Activated T-helper 9 cell treated with anti-CD3 and anti-CD28 coated beads, Interleukin-2, amount 50 U/mL, for 16 hours (primary cell): ENCODE data around the gene ADIRF.
"Not testable (repeated sequence)": the region's sequence is repeated elsewhere in the genome, so short reads cannot be mapped to it uniquely, and the experiment has no call there.

Experiments
- DNase-seq: peaks from one replicate; pipeline ENCODE4 v3.0.0-alpha.2; 2020; ENCODE audit warnings: low read depth

ADIRF gene

DNA sequence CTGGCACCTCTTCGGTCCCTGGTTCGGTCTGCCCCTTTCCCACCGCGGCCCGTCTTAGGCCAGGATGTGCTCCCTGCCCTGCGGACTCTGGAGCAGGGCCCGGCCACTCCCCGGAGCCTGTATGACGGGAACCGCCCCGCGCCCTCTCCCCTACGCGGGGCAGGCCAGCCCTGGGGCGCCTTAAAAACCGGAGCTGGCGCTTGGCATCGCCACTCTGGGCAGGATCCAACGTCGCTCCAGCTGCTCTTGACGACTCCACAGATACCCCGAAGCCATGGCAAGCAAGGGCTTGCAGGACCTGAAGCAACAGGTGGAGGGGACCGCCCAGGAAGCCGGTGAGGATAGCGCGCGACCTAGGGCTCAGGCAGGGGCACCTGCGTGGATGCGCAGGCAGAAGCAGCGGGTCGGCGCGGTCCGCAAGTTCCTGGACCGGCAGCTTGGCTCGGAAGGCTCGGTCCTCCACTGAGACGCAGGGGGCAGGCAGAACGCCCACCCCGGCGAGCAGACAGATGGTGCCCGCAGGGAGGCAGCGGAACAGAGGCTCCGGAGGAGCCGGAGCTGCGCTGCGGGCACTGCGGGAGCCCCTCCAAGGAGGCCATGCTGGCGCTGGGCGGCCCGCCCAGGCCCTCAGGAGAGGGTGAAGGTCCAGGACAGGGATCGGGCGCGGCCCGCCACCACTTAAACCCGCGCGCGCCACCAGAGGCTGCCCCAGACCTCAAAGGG lies at the start of gene ADIRF:
Gene ADIRF, plus strand, starts transcription at position 212 of the 723 bp plus-strand sequence. Its CDS starts 63 bp downstream, at position 275.
- no peak for DNase-seq

DNA sequence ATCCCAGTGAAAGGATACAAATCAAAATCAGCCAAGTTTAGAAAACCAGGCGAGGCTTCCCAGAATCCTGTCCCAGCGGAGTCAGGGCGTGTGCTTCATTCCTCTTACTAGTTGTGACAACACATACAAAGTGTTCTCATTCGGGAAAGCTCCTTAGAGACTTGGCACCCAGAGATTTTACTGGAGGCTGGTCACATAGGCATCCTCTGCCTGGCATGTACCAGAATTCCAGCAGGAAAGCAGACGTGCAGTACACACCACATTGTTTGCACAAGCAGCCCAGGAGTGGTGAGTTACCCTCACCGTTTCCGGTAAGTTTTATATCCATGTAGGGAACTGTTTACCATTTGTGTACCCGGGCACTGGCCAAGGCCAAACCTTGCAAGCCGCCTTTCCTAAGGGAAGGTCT lies 45.7 kb upstream of the ADIRF start:
- no peak for DNase-seq

DNA sequence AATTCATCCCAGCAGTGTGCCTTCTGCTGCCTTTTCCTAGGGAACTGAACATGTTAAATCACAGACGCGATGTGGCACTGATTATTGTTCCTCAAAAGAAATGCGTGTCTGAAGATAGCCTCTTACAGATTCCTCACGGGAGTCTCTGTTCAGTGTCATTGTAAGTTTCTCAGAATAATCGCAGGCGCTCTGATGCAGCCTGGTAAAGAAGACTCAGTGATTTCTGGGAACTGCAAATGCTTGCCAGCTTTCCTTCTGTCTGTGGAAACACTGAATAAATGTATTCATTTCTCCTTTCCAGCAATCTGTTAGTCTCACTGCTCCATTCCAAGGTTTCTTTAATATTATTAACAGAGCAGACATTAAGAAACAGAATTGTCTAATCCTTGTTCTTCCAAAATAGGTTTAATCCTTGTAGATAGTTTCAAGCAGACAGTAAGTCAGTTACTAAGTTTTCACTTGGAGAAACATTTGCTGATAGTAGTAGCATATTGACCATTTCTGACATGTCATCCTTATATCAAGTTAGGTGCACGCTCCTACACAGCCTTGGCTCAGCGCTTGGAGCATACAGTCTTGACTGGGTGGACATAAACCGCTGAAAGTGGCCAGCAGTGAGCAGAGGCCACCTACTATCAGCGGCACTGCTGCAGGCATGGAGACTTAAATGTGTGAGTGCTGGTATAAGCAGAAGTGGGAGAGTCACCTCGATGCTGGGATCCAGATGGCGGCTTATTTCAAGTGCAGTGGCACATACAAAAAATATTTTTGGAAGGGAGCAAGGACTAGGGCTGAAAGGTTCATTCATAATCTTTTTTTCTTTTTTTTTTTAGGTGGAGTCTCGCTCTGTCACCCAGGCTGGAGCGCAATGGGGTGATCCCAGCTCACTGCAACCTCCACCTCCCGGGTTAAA lies 38.6 kb upstream of the ADIRF start:
- DNase-seq, result no peak

DNA sequence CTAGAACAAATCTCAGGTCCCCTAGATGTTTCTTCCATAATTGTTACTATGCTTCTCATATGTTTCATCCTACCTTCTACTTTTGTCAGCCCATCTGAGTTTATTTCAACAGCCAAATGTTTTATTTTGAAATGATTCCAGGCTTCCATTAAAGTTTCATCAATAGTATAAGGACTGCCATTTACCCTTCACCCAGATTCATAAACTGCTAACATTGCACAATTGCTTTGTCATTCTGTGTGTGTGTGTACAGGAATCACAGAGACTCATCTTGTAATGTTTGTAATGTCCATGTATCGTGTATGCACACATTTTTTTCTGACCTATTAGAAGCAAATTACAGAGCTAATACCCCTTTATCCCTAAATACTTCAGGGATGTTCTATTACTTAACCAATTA lies 36.4 kb upstream of the ADIRF start:
- DNase-seq, result no peak

DNA sequence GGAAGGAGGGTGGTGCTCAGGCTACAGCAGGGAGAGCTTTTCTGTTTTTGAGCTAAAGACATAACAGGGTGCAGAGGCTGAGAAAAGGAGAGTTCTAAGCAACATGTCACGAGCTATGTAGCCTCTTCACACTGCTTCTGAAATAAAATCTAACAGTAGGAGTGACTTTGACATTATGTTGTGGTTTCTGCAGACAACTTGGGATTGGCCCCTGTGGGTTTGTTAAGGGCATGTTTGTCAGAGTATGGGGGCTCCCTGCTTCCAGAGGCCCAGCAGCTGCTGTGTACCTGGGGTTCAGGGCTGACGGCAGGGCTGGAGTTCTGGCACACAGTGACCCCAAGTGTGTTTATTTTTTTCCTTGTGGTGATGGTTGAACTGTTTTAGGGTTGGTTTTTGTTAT lies 35.6 kb upstream of the ADIRF start:
- no peak for DNase-seq

DNA sequence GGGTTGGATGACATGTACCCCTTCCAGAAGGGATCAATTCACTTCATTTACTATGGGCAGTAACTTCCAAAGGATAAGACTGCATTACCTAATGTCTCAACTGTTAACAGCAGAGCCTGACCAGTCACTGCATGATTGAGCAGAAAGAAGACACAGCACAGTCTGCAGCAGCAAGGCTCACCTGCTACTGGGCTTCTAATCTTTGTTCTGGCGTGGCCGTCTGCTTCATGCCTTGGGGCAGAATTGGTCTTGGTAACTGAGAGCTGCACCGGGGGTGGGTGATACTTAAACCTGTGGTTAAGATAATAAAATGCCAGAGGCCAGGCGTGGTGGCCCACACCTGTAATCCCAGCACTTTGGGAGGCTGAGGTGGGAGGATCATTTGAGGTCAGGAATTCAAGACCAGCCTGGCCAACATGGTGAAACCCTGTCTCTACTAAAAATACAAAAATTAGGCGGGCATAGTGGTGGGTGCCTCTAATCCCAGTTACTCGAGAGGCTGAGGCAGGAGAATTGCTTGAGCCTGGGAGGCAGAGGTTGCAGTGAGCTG lies 34.0 kb upstream of the ADIRF start:
- DNase-seq, result not testable (repeated sequence)

DNA sequence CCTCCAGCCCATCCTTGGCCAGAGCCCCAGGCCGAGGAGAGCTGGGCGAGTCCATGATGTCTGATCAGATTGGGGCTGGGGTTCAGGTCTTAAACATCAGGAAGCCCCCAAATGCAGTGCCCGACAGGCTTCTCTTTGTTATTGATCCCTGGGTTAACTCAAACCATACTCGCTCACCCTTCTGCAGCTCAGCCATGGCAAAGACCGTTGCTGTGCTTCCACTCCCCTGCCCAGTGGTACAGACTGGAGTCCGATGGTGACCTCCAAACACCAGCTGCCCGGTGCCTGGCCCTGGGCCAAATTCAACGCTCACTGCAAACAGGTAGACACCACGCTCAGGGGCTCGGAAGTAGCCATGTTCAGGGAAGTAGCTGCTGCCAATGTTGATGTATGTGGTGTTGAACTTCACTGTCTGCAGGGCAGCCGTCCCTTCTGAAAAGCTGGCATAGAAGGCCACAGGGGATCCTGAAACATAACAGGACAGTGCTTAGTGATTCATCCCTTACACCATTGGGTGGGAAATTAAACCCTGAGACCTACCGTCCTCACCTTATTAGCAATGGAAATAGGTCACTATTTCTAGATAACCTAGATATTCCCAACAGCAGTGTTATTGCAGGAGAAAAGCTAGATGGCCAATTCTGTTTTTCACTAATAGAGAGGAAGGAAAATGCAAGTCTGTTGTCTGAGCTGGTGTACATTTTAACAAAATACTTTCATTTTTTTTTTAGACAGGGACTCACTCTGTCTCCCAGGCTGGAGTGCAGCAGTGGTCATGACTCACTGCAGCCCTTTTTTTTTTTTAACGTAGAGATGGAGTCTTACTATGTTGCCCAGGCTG lies 31.4 kb upstream of the ADIRF start:
- no peak for DNase-seq

DNA sequence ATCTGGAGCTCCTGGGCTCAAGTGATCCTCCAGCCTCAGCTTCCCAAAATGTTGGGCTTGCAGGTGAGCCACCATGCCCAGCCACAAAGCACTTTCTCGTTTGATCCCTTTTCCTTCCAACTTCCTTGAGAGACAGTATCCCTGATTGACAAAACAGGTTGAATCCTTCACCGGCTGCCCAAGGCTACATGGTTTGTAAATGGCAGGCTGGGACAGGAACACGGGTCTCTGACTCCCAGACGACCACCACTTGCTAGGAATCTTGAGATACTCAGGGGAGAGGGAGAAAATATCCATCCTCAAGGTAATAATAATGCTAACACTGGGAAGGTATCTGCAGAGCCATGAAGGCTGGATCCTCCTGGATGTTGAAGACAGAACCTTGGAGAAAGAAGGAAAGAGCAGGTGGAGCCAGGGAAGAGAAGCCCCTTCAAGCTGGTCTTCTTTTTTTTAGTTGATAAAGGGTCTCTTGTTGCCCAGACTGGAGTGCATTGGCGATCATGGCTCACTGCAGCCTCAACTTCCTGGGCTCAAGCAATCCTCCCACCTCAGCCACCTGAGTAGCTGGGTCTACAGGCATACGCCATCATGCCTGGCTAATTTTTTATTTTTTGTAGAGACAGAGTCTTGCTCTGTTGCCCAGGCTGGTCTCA lies 30.7 kb upstream of the ADIRF start:
- DNase-seq, result no peak

DNA sequence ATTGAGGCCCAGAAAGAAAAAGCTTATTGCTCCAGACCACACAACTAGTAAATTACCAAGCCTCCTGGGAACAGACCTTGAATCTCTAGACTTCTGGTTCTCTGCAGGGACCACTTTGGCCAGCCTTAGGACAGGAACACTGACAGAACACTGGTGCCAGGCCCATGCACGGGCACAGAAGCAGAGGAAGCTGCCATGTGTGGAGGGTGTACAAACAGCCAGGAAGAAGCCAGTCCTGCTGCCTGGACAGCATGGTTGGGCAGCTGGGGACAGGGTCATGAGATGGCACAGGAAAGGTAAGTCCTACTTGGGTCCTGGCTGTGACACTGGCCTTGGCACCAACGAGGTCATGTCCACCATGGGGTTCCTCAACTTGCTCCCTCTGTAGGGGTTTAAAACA lies 30.0 kb upstream of the ADIRF start:
- no peak for DNase-seq

DNA sequence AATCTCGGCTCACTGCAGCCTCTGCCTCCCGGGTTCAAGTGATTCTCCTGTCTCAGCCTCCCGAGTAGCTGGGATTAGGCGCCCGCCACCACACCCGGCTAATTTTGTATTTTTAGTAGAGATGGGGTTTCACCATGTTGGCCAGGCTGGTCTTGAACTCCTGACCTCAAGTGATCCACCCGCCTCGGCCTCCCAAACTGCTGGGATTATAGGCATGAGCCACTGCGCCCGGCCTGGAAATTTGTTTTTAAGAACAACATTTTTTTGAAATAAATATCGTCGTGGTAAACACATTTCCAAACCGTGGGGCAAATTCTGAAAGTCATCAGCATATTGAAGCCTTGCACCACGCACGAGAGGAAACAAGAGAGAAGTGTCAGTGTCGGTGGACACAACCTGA lies 28.2 kb upstream of the ADIRF start:
- DNase-seq, result not testable (repeated sequence)

DNA sequence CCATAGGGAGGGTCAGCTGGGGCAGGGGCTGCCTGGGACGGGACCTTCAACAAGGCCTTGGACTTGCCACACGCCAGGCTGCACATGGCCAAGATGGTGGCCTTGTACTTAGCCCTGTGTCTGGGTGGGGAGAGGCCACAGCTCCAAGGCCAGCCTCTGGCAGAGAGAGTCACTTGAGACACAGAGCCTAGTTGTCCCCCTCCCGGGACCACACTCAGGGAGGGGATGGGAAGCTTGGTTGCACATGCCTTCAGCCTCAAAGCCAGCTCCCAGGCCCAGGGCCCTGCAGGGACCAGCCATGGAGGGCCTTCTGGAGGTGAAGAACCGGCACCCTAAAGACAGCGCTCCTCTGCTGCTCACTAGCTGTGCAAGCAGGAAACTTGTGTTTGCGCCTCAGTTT lies 27.6 kb upstream of the ADIRF start:
- DNase-seq, result no peak

DNA sequence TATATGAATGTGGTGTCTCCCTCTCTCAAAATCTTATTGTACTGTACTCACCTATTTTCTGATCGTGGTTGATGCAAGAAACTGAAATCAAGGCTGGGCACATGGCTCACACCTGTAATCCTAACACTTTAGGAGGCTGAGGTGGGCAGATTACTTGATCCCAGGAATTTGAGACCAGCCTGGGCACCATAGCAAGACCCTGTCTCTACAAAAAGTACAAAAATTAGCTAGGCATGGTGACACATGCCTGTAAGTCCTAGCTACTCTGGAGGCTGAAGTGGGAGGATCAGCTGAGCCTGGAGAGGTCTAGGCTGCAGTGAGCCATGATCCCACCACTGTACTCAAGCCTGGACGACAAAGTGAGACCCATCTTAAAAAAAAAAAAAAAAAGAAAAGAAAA lies 26.9 kb upstream of the ADIRF start:
- no peak for DNase-seq

DNA sequence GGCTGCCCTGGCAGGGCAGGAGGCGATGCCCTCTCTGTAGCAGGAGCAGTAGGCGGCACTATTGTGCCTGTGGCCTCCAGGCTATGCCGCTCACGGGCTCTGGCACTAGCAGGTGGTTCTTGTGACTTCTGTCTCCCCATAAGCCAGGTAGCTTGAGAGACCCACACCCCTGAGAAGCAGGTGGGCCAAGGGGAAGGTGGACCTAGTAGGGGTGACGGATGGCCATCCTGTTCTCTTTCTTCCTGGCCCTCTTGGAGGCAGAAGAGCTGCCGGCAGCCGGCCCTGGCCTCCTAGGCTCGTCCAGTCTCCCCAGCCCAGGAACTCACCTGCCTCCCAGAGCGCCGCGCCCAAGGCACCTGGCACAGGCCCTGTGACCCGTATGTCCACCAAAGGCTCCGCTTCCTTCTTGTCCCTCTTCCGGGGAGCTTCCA lies 26.3 kb upstream of the ADIRF start:
- DNase-seq, result no peak

DNA sequence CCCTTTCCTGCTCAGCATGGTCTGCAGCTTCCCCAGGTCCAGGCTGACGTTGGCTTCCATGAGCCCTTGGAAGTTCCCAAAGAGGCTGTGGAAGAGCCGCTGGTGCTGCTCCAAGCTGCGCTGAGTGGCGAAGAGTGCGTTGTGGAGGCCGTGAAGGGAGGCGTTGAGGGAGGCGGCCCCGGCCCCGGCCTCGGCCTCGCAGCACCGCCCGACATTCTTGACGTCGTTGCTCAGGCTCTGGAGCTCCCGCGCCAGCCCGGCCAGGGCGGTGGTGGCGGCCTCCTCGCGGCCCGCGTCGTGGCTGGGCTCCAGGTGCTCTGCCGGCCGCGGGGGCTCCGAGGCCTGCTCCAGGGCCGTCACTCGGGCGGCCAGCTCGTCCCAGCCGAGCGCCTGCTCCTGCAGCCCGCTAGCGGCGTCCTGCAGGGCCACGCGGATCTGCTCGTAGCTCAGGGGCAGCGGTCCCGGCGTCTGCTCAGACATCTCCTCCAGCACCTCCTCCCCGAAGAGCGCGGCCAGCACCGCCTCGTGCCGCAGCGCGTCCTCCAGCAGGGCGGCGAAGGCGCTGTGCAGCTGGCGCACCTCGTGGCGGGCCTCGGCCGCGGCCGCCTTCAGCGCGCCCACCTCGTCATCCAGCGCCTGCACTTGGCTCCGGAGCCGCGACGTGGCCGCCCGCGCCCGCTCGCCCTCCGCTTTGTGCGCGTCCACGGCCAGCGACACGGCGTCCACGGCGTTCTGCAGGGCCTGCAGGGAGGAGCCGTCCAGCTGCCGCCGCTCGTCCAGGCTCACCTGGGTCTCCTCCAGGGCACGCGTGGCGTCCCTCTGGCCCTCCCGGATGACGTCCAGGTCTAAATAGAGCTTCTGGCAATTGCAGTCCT lies 25.6 kb upstream of the ADIRF start:
- no peak for DNase-seq

DNA sequence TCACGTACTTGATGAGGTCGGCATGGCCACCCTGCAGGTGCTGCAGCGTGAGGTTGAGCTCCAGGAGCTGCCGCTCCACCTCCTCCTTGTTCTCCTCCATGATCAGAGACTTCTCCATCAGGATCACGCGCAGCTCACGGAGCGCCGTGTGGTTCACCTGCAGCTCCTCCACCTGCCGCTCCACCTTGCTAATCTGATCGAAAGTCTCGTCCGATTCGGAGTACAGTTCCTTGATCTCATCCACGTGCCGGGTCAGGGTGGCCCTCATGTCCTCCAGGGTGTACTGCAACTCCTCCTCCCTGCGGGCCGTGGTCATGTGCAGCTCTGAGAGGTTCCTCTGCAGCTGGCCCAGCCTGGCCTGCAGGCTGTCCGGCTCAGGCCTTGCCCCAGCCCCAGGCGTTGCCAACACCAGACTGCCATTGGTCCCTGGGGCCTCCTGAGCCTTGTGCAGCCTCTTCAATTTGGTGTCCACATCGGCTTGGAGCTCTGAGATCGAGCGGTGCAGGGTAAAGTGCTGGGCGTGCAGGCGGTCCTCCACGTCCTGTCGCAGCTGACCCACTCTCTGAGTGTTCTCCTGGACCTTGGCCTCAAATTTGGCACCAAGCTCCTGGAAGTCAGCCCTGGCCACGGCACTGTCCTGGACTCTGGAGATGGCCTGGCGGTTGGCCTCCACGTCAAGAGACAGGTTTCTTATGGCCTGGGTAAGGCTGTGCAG lies 24.8 kb upstream of the ADIRF start:
- no peak for DNase-seq

DNA sequence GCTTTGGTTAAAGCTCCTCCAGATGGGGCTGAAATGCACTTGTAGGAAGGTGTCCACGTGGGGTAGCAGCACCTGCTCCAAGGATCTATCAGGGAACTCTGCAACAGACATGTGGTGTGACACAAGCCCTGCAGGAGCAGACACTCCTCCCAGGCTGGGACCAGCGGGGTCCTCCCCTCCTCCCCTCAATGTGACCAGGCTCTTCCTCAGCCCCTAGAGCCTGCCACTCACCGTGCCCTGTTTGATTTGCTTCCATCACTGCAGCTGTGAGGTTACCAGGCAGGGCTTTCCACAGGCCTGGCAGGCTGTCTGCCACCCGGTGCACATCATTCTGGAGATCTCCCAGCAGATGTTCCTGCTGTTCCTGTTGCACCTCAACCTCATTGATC lies 24.3 kb upstream of the ADIRF start:
- no peak for DNase-seq

DNA sequence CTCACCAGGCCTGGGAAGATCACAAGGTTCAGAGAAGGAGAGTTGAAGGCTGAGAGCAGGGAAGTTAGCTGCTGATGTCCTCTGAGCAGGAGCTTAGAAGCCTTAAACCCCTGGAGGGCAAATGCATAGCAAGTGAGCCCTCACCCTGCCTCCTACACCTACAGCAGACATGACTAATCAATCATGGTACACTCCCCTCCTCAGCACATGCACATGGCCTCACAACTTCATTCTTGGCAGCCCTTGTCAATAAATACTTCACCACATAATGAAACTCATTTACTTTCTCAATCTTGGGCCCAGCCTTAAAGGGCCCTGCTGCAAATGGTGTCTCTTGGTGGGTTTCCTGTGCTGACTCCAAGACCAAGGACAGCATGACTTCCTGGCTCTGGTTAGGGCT lies 23.8 kb upstream of the ADIRF start:
- no peak for DNase-seq

DNA sequence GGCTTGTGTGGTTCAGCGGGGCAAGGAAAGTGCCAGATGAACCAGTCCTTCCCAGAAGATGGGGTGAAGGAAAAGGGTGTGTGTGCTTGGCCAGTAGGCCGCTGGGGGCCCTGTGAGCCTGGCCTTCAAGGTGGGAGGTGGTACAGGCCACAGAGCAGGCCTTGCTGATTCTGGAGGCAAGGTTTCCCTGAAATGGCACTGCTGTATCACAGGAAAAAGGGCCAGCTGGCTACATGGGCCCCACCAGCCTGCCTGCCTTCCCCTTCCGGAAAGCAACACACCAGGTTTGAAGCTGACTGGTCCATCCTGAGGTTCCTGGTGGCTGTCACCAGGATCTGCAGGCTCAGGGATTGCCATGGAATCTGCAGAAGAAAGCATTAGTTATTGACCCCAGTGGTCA lies 23.4 kb upstream of the ADIRF start:
- DNase-seq, result no peak

DNA sequence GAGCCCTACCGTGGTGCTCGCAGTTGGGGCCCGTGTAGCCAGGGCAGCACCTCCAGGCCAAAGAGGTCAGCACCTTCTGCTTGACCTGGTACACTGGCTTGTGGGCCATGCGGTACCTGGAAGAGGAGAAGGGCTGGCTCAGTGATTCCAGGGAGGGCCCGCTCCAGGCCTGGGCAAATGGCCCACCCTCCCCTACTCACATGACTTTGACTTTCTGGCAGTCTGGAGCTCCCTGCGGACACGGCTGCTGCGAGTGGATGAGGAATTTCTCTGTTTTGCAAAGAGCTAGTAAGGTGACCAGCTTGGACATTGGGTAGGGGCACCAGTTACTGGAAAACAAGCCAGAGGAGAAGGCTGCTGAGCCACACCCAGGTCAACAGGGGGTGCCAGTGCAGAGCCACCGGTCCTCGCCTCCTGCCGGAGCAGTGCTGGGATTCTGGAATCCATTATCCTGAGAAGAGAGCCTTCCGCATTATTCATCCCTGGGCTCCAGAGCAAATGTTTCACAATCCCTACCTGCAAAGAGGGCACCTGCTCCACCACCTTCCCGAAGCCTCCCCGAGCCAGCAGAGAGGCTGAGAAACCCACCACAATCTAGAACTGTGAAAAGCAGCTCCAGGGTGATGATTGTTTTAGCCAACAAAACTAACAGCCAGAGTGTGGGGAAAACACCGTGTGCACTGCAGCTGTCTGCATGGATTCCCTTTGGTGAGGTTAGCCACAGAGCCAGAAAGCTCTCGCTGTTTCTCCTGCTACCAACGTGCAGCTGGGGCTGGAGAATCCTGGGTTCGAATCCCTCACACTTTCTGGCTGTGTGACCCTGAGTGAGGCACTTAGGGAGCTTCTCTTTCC lies 22.7 kb upstream of the ADIRF start:
- DNase-seq, result no peak
